ENCODE results near the gene HSPA5. TPM values are rescaled to one million over a fixed set of nuclear protein-coding genes. Genes with fewer than 3 reads are reported as not detected.
A peak's percentile ranks its signal among the peaks of the same experiment; 100 is the strongest.

Gene HSPA5
- polyA plus RNA-seq, 2 of the 4 experiments (the other 2 are of a cell fraction) = 227 to 557 TPM

- TF ChIP-seq HEYL (CRISPR knock-in tag; IDR thresholded peaks at IDR 0.05) = no peak
Observed at GRCh38 chr9:125258832-125259534, 17.8 kb upstream of the HSPA5 start (continued).

DNA sequence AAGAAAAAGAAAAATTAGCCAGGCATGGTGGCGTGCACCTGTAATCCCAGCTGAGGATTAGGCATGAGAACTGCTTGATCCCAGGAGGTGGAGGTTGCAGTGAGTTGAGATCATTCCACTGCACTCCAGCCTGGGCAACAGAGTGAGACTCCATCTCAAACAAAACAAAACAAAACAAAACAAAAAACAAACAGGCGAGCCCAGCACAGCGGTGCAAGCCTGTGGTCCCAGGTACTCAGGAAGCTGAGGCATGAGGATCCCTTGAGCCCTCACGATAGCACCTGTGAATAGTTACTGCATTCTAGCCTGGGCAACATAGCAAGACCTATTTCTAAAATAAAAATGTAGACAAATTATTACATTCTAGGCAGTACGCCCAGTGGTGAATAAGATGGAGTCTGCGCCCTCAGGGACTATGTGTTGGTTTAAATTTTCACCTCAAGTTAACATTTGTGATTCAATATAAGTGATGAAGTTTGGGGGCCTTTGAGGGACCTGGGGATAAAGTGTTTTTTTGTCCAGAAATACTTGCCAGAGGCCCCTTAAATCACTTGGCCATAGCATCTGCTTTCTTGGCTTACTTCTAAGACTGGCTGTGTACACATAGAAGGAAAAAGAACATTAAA, 17.1 kb upstream of the HSPA5 start:
- Histone ChIP-seq H3K9me3 (no peaks in the 10 kb centered on the region), H3K4me3 (no peak overlapping the region), H3K4me1 (peaks cover 11% of the 10 kb centered on the region; the same call in 1 of the 3 replicates), H3K27ac (no peak overlapping the region), H3K4me2 (peak overlapping the region; percentile 22; the same call in 2 of the 3 replicates)
- ATAC-seq = no peak
- POLR2A ChIA-PET = no interaction called here
- WGBS (ENCODE audit: missing lambda C conversion rate) = 82% methylated on average over 6 of the region's 6 CpGs
- FAIRE-seq = no peak
- no peak for TF ChIP-seq CBX2 (IDR thresholded peaks at IDR 0.05; ENCODE audit: borderline replicate concordance, low read depth)
- no peak for TF ChIP-seq TP53 (CRISPR knock-in tag; IDR thresholded peaks at IDR 0.05)
- TF ChIP-seq KDM1A (IDR thresholded peaks at IDR 0.05; ENCODE audit: low read depth) = no peak
- TF ChIP-seq BHLHE40 (IDR thresholded peaks at IDR 0.05; ENCODE audit: low read depth, low read length) = no peak
- no peak for TF ChIP-seq CEBPB (IDR thresholded peaks at IDR 0.05)
- TF ChIP-seq SMC3 (IDR thresholded peaks at IDR 0.05) = no peak
- no peak for TF ChIP-seq MAZ (IDR thresholded peaks at IDR 0.05; ENCODE audit: borderline replicate concordance, low read depth, low read length)
- no peak for TF ChIP-seq EHMT2 (IDR thresholded peaks at IDR 0.05; ENCODE audit: low read depth)
- TF ChIP-seq RCOR1 (IDR thresholded peaks at IDR 0.05; ENCODE audit: low read depth, low read length) = no peak
- TF ChIP-seq HOXB13 (CRISPR knock-in tag; IDR thresholded peaks at IDR 0.05; ENCODE audit: low read depth) = no peak
- no peak for TF ChIP-seq ATOH8 (CRISPR knock-in tag; IDR thresholded peaks at IDR 0.05; ENCODE audit: low read depth)
- no peak for TF ChIP-seq FOSB (CRISPR knock-in tag; IDR thresholded peaks at IDR 0.05)
- TF ChIP-seq ZC3H11A (IDR thresholded peaks at IDR 0.05) = no peak
- no peak for TF ChIP-seq CBX8 (IDR thresholded peaks at IDR 0.05)
- no peak for TF ChIP-seq FOXS1 (CRISPR knock-in tag; IDR thresholded peaks at IDR 0.05)
- no peak for TF ChIP-seq GATA3 (IDR thresholded peaks at IDR 0.05; ENCODE audit: borderline replicate concordance)
- no peak for TF ChIP-seq HEYL (CRISPR knock-in tag; IDR thresholded peaks at IDR 0.05)
- CTCF ChIA-PET = interaction anchor here (0.6 to 1.3 kb wide), 3 partner anchors 9 to 118 kb away, joined by 3 to 4 read pairs (median 4); no protein-coding TSS in a partner anchor
- no peak for DNase-seq (ENCODE audit: low read depth in 1 of 2, low spot score in 1 of 2)

DNA sequence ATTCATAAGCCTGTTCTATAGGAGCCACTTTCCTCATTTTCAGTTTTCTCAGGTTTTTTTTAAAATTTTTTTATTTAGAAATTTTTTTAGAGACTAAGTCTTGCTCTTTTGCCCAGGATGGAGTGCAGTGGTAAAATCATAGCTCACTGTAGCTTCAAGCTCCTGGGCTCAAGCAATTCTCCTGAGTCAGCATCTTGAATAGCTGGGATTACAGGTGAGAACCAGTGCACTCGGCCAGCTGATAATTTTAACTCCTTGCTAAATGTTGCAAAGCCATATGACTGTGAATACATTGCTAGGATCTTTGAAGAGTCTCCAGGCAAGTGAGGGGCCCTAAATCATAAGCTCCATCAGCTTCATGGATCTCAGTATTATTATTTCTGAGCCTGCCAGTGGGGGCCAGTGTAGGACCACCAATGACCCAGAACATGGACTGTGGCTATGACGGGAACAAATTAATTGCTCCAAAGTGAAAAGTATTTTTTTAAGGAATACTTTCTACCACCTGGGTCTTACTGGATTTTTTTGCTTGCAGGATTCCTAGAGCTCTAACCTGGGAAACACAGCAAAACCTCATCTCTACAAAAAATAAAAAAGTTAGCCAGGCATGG, 14.7 kb upstream of the HSPA5 start:
- H3K4me3 ChIP-seq = no peak overlapping the region
- TF ChIP-seq ZFP36 (IDR thresholded peaks at IDR 0.05; ENCODE audit: borderline replicate concordance, partially characterized antibody) (no peak), CTCF (IDR thresholded peaks at IDR 0.05) (peak; percentile 60), RAD21 (conservative IDR thresholded peaks at IDR 0.05 in 1 of 2, IDR thresholded peaks at IDR 0.05 in 1 of 2) (peak; percentile 77 to 87), SMC3 (IDR thresholded peaks at IDR 0.05) (peak; percentile 62), MAFK (IDR thresholded peaks at IDR 0.05; ENCODE audit: partially characterized antibody) (peak; percentile 88)
- TF ChIP-seq, protein P1, sequence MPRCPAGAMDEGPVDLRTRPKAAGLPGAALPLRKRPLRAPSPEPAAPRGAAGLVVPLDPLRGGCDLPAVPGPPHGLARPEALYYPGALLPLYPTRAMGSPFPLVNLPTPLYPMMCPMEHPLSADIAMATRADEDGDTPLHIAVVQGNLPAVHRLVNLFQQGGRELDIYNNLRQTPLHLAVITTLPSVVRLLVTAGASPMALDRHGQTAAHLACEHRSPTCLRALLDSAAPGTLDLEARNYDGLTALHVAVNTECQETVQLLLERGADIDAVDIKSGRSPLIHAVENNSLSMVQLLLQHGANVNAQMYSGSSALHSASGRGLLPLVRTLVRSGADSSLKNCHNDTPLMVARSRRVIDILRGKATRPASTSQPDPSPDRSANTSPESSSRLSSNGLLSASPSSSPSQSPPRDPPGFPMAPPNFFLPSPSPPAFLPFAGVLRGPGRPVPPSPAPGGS (IDR thresholded peaks at IDR 0.05) = no peak
- H3K4me1 ChIP-seq = peaks cover 3% of the 10 kb centered on the region; the same call in 1 of the 3 replicates
- CTCF ChIA-PET = interaction anchor here (0.6 to 3.2 kb wide), 28 partner anchors 9 to 971 kb away, joined by 3 to 32 read pairs (median 4); no protein-coding TSS in a partner anchor
- 38% methylated on average over 2 of the region's 2 CpGs for WGBS (ENCODE audit: missing lambda C conversion rate)
- FAIRE-seq (no peak), ATAC-seq (peak; percentile 77 to 90; a peak in 5 of 6 replicates), DNase-seq (ENCODE audit: low read depth in 1 of 2, low spot score in 1 of 2) (peak; percentile 39 to 40)
- POLR2A ChIA-PET = interaction anchor here (0.5 to 2.4 kb wide), 2 partner anchors 15 to 75 kb away, joined by 3 to 21 read pairs; partner anchors contain the start of gene HSPA5
- no peaks in the 10 kb centered on the region for H3K9me3 ChIP-seq
- H3K4me2 ChIP-seq = no peak overlapping the region
- H3K27ac ChIP-seq = no peak overlapping the region

Data from A549 (cell line).